Measurements from ENCODE around the gene JTB.

GRCh38 chr1:153959454-153959853 is 18.0 kb downstream of the JTB start:
- TF ChIP-seq, protein P1, sequence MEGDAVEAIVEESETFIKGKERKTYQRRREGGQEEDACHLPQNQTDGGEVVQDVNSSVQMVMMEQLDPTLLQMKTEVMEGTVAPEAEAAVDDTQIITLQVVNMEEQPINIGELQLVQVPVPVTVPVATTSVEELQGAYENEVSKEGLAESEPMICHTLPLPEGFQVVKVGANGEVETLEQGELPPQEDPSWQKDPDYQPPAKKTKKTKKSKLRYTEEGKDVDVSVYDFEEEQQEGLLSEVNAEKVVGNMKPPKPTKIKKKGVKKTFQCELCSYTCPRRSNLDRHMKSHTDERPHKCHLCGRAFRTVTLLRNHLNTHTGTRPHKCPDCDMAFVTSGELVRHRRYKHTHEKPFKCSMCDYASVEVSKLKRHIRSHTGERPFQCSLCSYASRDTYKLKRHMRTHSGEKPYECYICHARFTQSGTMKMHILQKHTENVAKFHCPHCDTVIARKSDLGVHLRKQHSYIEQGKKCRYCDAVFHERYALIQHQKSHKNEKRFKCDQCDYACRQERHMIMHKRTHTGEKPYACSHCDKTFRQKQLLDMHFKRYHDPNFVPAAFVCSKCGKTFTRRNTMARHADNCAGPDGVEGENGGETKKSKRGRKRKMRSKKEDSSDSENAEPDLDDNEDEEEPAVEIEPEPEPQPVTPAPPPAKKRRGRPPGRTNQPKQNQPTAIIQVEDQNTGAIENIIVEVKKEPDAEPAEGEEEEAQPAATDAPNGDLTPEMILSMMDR (IDR thresholded peaks at IDR 0.05; ENCODE audit: low read depth, low read length) = no peak
- no peak for TF ChIP-seq EZH2phosphoT487 (IDR thresholded peaks at IDR 0.05; ENCODE audit: low read depth)
